GF-D8 (cell line): ENCODE measurements around the gene MEP1B.
"Not testable (repeated sequence)": the region's sequence is repeated elsewhere in the genome, so short reads cannot be mapped to it uniquely, and the experiment has no call there.

ENCODE experiments used
- DNase-seq: peaks from one replicate; lab custom pipeline; 2025; lab: John Stamatoyannopoulos, UW

MEP1B gene

GRCh38 chr18:32209685-32210445, 20.0 kb downstream of the MEP1B start:
- no peak for DNase-seq

GRCh38 chr18:32213693-32214092, 23.9 kb downstream of the MEP1B start:
- no peak for DNase-seq

DNA sequence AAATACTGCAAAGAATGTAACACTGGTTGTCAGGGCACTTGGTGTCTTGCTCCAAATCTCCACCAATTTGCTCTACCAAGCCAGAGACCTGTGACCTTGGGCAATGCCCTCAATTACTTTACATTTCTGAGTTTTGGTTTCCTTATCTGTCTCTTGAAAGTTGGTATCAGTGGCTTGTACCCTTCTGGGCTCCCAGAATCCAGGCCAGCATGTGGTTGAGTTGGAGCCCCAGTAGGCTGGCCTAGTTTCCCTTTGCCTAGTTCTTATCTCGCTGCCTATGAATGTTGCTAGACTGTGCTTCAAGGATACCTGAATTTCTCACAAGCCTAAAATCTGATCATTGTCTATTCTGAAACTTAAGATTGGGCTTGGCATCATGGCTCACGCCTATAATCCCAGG, 26.6 kb downstream of the MEP1B start:
- DNase-seq, result no peak

- DNase-seq, result no peak
These were observed 29.7 kb downstream of the MEP1B start for GRCh38 chr18:32219431-32220018.

DNA sequence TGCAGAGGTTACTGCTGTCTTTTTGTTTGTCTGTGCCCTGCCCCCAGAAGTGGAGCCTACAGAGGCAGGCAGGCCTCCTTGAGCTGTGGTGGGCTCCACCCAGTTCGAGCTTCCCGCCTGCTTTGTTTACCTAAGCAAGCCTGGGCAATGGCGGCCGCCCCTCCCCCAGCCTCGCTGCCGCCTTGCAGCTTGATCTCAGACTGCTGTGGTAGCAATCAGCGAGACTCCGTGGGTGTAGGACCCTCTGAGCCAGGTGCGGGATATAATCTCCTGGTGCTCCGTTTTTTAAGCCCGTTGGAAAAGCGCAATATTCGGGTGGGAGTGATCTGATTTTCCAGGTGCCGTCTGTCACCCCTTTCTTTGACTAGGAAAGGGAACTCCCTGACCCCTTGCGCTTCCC, 43.5 kb downstream of the MEP1B start:
- DNase-seq, result not testable (repeated sequence)

- no peak for DNase-seq
These were observed 47.2 kb downstream of the MEP1B start for GRCh38 chr18:32237049-32237448.

GRCh38 chr18:32238635-32239268, 48.9 kb downstream of the MEP1B start:
- DNase-seq, result no peak

- DNase-seq, result no peak
These were observed 52.6 kb downstream of the MEP1B start for GRCh38 chr18:32242395-32242794.

DNA sequence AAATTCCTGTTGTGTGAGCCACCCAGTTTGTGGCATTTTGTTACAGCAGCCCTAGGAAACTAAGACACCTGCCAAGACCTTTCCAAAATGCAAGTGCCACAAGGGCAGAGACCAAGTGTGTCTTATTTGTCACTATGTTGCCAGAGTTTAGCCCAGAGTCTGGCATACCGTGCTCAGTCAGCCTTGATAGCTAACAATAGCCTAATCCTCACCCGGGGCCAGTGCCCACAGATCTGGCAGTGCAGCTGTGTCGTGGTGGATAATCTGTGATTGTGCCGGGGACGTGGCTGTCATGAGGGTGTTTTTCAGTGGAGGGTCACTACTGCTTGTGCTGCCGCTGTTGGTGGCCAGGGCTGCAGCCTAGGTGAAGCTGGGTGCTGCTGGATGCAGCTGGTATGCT, 53.5 kb downstream of the MEP1B start:
- no peak for DNase-seq

- no peak for DNase-seq
These were observed 55.0 kb downstream of the MEP1B start for GRCh38 chr18:32244881-32245280.

- DNase-seq, result no peak
These were observed 59.5 kb downstream of the MEP1B start for GRCh38 chr18:32249147-32249929.

- DNase-seq, result no peak
These were observed 61.6 kb downstream of the MEP1B start for GRCh38 chr18:32251466-32251865.

- DNase-seq, result no peak
These were observed 62.5 kb downstream of the MEP1B start for GRCh38 chr18:32252141-32252860.

- no peak for DNase-seq
These were observed 65.7 kb downstream of the MEP1B start for GRCh38 chr18:32255570-32255969.

- peak; percentile 18 for DNase-seq
These were observed 67.4 kb downstream of the MEP1B start for GRCh38 chr18:32257084-32257785.

DNA sequence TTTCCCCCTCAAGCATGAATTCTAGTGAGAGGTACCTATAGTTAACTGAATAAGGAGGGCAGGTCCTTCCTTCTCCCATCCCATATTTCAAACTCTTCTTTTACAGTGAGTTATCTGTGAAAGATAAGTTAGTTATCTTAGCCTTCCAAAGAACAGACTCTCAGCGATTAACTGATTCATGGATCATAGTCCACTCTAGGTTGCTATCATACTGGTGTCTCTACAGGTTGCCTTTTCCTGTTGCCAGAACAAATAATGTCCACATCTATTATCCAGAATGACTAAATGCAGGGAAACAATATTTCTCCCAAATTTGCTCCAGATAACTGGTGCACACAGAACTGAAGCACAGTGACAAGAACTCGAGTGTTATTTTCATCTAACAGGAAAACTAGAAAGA, 68.3 kb downstream of the MEP1B start:
- no peak for DNase-seq

DNA sequence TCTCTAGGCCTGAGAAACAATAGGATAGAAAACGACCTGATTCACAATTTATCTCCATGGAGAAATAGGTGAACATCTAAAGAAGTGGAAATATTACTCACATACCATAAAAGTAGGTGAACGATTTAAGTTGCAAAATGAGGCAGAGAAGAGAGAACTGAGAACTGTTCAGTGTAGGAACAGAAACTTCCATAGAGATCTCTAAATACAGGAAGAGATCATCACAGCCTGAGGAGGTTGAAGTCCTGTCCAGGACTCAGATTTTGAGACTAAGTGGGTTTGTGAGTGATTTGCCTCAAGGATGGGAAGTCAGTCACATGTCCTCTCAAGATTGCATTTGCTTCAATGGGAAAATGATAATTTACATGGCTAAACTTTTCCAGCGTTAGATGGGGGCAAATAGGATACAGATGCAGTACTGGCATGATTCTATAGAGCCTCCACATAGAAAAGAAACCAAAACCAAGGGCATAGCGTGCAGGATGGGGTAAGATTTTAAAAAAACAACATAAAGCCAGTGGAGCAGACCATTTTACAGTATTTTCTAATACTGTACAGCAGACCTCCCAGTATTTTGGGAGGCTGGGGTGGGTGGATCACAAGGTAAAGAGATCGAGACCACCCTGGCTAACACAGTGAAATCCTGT, 68.8 kb downstream of the MEP1B start:
- DNase-seq, result no peak

DNA sequence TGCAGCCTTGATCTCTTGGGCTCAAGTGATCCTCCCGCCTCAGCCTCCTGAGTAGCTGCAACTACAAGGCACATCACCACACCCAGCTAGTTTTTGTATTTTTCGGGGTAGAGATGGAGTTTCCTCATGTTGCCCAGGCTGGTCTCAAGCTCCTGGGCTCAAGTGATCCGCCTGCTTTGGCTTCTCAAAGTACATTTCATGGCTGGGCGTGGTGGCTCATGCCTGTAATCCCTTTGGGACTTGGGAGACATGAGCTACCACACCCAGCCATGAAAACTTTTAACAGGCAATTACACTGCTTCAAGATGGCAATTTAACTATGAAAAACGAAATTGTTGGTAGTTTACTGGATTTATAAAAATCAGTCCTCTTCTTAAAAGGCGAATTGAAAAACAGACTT, 69.7 kb downstream of the MEP1B start:
- no peak for DNase-seq

GRCh38 chr18:32261003-32261402, 71.2 kb downstream of the MEP1B start:
- no peak for DNase-seq

GRCh38 chr18:32262092-32262491, 72.3 kb downstream of the MEP1B start:
- DNase-seq, result no peak

DNA sequence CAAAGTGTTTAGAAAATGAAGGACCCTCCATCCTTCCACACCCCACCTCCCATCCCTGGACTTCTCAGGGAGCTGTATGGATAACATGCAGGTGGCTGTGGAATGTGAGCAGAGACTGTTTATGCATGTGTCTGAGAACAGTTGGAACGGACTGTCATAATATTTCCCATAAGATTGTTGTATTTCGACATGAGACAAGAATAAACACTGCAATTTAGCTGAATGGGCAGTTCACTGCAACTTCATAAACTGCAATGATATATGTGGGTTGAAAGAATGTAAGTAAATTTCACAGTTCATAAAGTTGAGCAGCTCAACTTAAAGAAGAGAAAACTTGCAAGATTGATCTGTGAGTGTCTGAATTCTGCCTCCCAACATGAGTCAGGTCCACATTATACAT, 74.6 kb downstream of the MEP1B start:
- no peak for DNase-seq
